ENCODE data around the gene RIN3.

RIN3 gene

GRCh38 chr14:92511453-92512238 is 1.9 kb upstream of the RIN3 start:
- DNase-seq, result no peak

- DNase-seq, result no peak
These were observed 776 bp upstream of the RIN3 start for GRCh38 chr14:92512807-92513203.

GRCh38 chr14:92513966-92514843 is 624 bp downstream of the RIN3 start:
- DNase-seq, result no peak

GRCh38 chr14:92514844-92515514 is 1.4 kb downstream of the RIN3 start:
- DNase-seq, result no peak

- DNase-seq, result no peak
These were observed 2.2 kb downstream of the RIN3 start for GRCh38 chr14:92515546-92516343.

- no peak for DNase-seq
These were observed 2.9 kb downstream of the RIN3 start for GRCh38 chr14:92516344-92516965.

- no peak for DNase-seq
These were observed 3.5 kb downstream of the RIN3 start for GRCh38 chr14:92516966-92517506.

- DNase-seq, result no peak
These were observed 4.2 kb downstream of the RIN3 start for GRCh38 chr14:92517761-92518160.

- no peak for DNase-seq
These were observed 5.9 kb downstream of the RIN3 start for GRCh38 chr14:92519246-92520101.

- DNase-seq, result no peak
These were observed 6.8 kb downstream of the RIN3 start for GRCh38 chr14:92520102-92521057.

GRCh38 chr14:92521058-92521415 is 7.5 kb downstream of the RIN3 start:
- DNase-seq, result no peak

- no peak for DNase-seq
These were observed 10.2 kb downstream of the RIN3 start for GRCh38 chr14:92523752-92524151.

GRCh38 chr14:92524602-92525185 is 11.1 kb downstream of the RIN3 start:
- DNase-seq, result no peak

GRCh38 chr14:92525322-92526095 is 11.9 kb downstream of the RIN3 start:
- no peak for DNase-seq

- no peak for DNase-seq
These were observed 14.1 kb downstream of the RIN3 start for GRCh38 chr14:92527721-92528120.

GRCh38 chr14:92528486-92529100 is 15.0 kb downstream of the RIN3 start:
- no peak for DNase-seq

GRCh38 chr14:92529903-92530302 is 16.3 kb downstream of the RIN3 start:
- no peak for DNase-seq

Data from activated CD4-positive, CD25-positive, alpha-beta regulatory T cell (primary cell).